Measurements from ENCODE around the gene FOSB. TPM values are rescaled to one million over a fixed set of nuclear protein-coding genes. Genes with fewer than 3 reads are reported as not detected.

Gene FOSB
- total and polyA plus RNA-seq, 4 donors: 7.9 to 24.2 (median 16.4) TPM

- Histone ChIP-seq H3K9ac (ENCODE audit: insufficient read depth in 1 of 2, low read length in 2 of 2) (peak overlapping the region; percentile 11 to 46), H3K4me3 (no peak overlapping the region), H3K27ac (ENCODE audit: low read depth in 1 of 2, low read length in 1 of 2) (peak overlapping the region; percentile 77 to 93), H3K36me3 (ENCODE audit: control insufficient read depth in 4 of 4, insufficient read depth in 4 of 4, low read length in 4 of 4) (no peaks in the 10 kb centered on the region), H3K27me3 (ENCODE audit: control insufficient read depth in 3 of 3, insufficient read depth in 3 of 3, low read length in 2 of 3) (no peaks in the 10 kb centered on the region), H3K4me1 (ENCODE audit: control insufficient read depth in 5 of 5, insufficient read depth in 5 of 5, low read length in 5 of 5) (peaks cover 0 to 15% (median 8%) of the 10 kb centered on the region in 5 donors), H3K9me3 (ENCODE audit: control insufficient read depth in 4 of 4, insufficient read depth in 3 of 4, low read length in 3 of 4) (no peaks in the 10 kb centered on the region)
- 6 to 7% methylated on average over 27 of the region's 27 CpGs for WGBS, 2 donors
- ATAC-seq (ENCODE audit: insufficient read depth, low FRiP score): peak; percentile 84
- DNase-seq: peak; percentile 88 to 93 (median 92)
- TF ChIP-seq CTCF (IDR thresholded peaks at IDR 0.05; ENCODE audit: control extremely low read depth, extremely low read depth): no peak
These were observed 11.9 kb upstream of the FOSB start for GRCh38 chr19:45455707-45456499.

GRCh38 chr19:45456500-45456815 is 11.3 kb upstream of the FOSB start:
- H3K36me3 ChIP-seq (ENCODE audit: control insufficient read depth in 4 of 4, insufficient read depth in 4 of 4, low read length in 4 of 4): no peaks in the 10 kb centered on the region
- ATAC-seq (ENCODE audit: insufficient read depth, low FRiP score): no peak

GRCh38 chr19:45457776-45458175 is 10.0 kb upstream of the FOSB start:
- Histone ChIP-seq H3K9me3 (ENCODE audit: control insufficient read depth in 4 of 4, insufficient read depth in 3 of 4, low read length in 3 of 4) (no peaks in the 10 kb centered on the region), H3K4me3 (no peak overlapping the region), H3K9ac (ENCODE audit: insufficient read depth in 1 of 2, low read length in 2 of 2) (no peak overlapping the region), H3K4me1 (ENCODE audit: control insufficient read depth in 5 of 5, insufficient read depth in 5 of 5, low read length in 5 of 5) (peaks cover 0 to 15% (median 5%) of the 10 kb centered on the region in 5 donors), H3K27ac (ENCODE audit: low read depth in 1 of 2, low read length in 1 of 2) (no peak overlapping the region), H3K27me3 (ENCODE audit: control insufficient read depth in 3 of 3, insufficient read depth in 3 of 3, low read length in 2 of 3) (no peaks in the 10 kb centered on the region), H3K36me3 (ENCODE audit: control insufficient read depth in 4 of 4, insufficient read depth in 4 of 4, low read length in 4 of 4) (no peaks in the 10 kb centered on the region)
- ATAC-seq (ENCODE audit: insufficient read depth, low FRiP score) (no peak), DNase-seq (no peak)
- TF ChIP-seq CTCF (IDR thresholded peaks at IDR 0.05; ENCODE audit: control extremely low read depth, extremely low read depth): no peak

More at GRCh38 chr19:45456500-45456815, 11.3 kb upstream of the FOSB start:
- no peak for TF ChIP-seq CTCF (IDR thresholded peaks at IDR 0.05; ENCODE audit: control extremely low read depth, extremely low read depth)
- Histone ChIP-seq H3K9ac (ENCODE audit: insufficient read depth in 1 of 2, low read length in 2 of 2) (peak overlapping the region in 1 of 2 donors; percentile 11), H3K27me3 (ENCODE audit: control insufficient read depth in 3 of 3, insufficient read depth in 3 of 3, low read length in 2 of 3) (no peaks in the 10 kb centered on the region), H3K27ac (ENCODE audit: low read depth in 1 of 2, low read length in 1 of 2) (peak overlapping the region; percentile 77 to 93), H3K4me1 (ENCODE audit: control insufficient read depth in 5 of 5, insufficient read depth in 5 of 5, low read length in 5 of 5) (peaks cover 0 to 15% (median 5%) of the 10 kb centered on the region in 5 donors), H3K4me3 (no peak overlapping the region), H3K9me3 (ENCODE audit: control insufficient read depth in 4 of 4, insufficient read depth in 3 of 4, low read length in 3 of 4) (no peaks in the 10 kb centered on the region)
- 26 to 50% methylated on average over 2 of the region's 2 CpGs for WGBS, 2 donors
- no peak for DNase-seq

Measured in lung (tissue), 12 donors.